HG02623 (cell line): Measurements from ENCODE around the gene DNAJC13.
A peak's percentile ranks its signal among the peaks of the same experiment; 100 is the strongest.

ENCODE experiments used
- ATAC-seq: cut with Tn5 transposase; IDR thresholded peaks from one replicate; pipeline ENCODE4 v1.9.1; 2021; ENCODE audit warnings: moderate library complexity; ENCODE audit not compliant: unreplicated experiment

The DNAJC13 gene

DNA sequence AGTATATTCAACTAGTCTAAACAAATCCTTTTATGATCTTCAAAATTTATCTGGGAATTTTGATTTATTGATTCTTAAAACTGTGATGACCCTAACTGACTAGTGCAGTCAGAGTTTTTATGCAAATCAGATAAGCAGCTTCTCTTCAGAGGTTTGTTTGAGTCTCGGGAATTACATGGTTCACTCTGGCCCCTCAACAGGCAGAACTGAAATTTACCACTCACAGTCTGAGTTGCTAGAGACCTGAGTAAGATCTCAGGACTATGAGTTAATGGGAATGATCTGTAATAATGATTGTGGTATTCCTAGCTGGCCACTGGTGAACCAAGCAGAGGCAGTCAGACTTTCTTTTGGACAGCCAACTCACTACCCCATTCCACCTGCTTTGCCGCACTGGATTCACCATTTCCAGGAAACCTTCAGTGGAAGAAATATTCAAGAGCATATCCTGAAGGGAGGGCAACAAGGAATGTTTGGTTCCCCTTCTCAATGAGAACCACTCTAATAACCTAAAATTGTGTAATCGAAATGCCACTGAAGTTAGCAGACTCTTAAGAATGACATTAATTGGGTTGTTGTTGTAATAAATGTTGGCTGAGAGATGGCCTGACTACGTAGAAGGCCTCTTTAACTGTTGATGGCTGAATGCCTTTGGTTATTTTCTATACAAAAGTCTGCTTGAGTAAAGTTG is 11.5 kb upstream of the DNAJC13 start:
- ATAC-seq = no peak

DNA sequence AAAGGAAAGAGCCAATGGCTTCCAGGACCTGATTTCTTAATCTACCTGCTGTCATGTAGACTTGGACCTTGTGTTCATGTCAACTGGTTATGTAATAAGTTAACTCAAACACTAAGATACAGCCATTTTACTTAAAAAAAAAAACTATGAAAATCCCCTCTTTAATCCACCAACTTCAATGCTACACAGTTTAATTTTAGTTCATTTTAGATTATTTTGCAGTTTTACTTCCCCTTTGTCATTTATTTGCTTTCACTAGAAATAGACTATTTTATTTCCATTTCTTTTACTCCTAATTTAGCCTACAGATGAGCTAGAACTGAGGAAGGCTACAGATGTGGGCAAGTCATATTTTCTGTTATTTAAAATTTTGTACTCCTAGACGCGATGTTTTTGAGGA is 10.7 kb upstream of the DNAJC13 start:
- ATAC-seq = no peak

DNA sequence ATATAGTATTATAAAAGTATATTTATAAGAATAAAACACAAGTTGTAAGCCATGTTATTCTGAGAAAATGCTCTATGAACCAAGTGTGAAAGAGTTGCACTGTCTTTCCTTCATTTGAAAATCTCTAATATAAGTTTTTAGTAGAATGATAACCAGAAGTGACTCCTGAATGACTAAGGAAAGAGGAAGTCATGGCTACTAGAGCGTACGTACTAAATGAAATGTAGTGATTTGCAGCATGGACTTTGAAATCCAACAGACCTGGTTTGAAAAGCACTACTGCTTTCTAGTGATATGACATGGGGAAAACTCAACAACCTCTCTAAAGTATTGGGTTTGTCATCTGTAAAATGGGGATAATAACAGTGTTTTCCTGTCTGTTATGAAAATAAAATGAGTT is 10.3 kb upstream of the DNAJC13 start:
- ATAC-seq = no peak

DNA sequence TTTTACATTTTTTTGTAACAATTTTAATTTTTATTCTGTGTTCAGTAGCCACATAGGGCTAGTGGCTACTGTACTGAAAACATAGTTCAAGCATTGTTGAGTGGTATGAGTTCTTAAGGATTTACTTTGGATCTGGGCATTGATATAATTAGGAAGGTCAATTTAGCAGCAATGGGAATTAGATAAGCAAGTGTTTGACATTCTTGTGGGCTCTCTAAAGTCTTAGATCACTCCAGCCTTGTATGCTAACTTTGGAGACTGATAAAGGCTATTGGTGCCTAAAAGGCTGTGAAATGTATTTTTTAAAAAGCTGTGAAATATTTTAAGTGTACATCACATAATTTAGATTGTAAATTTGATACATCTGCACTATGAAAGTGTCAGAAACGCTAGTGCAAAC is 2.5 kb upstream of the DNAJC13 start:
- ATAC-seq = no peak

DNA sequence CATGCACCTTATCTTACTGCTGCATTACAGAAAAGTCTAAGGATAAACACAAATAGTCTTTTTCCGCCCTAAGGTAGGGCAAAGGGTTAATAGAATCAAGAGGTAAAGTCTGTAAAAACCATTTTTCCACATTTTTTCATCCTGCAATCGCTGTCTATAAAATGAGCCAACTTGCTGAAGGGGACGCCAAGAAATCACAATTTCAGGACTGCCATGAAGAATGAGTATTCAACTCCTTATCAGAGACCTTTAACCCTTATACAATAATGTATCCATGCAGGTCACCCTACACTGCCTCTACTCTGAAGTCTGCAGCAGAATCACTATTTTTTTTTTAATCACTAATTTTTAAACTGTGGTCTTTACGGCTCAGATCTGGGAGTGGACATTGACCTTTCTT is 1.1 kb upstream of the DNAJC13 start:
- no peak for ATAC-seq

DNA sequence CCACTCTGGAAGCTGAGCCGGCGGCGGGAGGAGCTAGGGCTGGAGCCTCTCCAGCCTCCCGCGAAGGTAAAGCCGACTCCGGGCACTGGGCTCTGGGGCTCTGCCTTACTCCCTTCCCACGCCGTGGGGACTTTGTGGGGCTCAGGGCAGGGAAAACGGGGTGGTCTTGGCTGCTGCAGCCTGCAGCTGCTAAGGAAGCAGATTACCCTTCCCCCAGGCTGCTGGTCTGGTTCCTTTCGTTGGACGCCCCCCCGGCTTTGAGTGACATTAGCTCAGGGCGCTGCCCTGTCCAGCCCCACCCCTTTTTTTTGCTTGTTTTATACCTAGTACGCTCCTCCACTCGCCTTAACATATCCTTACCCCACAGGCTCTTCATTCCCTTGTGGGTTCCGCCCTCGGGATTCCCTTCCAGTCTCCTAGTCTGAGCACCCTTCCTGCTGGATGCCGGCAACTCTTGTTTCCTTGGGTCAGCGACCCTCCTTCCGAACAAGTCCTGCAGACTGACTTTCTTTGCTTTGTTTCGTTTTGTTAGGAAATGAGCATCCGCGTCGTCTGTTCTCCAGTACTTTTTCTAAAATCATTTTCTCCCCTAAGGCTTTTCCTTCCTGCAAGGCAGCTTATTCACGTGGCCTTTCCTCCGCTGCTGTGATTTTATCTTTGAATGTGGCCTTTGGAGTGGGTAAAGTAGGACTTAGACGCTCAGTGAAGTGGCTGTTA is 551 bp downstream of the DNAJC13 start:
- peak; percentile 31 for ATAC-seq

DNA sequence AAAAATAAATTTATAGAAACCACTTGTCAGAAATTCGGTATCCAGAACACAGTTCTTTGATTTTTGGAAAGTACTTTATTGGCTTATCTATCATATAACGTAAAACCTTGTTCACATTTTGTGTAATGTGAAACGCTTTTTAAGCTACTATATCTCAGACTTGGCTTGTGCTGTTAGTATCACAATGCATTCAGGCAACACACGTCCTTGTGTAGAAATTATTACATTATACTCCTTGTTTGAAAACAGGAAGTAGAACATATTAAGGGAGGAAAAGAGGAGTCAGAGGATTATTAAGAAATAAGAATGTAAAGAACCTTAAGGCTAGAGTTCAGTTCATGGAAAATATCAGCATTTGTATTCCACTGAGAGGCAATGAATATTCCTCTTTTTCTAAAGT is 1.6 kb downstream of the DNAJC13 start:
- ATAC-seq = no peak

DNA sequence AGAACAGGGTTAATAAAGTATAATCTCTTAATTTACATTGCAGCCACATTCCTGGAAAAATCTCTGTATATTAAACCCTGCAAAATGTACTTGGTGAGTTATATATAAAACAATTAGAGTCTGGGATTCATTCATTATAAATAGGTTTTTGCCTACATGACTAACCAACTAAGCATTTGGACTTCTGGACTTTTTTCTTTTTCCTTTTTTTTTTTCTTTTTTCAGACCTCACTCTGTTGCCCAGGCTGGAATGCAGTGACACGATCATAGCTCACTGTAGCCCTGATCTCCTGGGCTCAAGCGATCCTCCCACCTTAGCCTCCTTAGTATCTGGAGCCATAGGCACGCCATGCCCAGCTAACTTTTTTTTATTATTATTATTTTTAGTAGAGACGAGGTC is 4.5 kb downstream of the DNAJC13 start:
- no peak for ATAC-seq

DNA sequence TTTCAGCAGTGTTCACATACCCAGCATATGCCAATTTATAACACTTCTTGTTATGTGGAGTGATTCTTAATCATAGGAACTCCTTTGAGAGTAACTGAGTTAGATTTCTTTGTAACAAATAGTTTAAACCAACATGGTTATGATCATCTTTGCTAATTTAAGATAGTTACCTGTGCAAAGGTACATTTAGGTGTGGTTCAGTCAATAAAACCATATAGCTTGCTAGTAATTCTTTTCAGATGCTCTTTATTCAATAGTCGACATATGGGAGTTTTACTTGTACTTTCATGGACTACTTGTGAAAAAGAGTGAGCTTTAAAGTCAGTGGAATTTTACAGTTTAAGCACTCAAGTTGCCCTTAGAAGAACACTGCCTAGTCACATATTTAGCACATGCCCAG is 5.2 kb downstream of the DNAJC13 start:
- no peak for ATAC-seq

DNA sequence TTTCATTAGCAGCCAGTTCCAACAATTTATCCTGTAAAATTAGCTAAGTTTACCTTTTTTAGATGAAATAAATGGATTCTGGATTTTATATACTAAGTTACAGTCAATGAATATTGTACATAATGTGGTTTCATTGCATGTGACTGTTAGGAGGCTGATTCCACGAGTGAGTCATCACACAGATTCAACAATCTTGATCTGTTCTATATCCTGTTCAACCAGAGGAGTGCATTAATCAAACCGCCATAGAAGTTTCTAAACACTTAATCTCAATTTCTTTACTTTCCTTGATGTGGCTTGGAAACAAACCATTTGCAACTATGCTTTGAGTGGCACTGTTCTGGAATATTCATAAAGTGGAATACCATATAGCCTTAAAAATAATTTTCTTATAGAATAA is 15.3 kb downstream of the DNAJC13 start:
- no peak for ATAC-seq

DNA sequence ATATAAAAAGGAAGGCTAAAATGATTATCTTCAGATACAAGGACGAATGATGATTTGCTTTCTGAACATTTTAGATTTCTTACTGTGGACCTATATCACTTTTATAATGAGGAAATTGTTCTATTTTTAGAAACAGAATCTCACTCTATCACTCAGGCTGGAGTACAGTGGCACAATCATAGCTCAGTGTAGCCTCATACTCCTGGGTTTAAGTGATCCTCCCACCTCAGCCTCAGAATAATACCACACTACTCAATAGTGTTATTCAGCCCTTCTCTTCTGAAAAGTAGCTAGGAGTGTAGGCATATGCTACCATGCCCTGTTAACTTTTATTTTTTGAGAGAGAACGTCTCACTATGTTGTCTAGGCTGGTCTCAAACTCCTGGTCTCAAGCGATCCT is 15.8 kb downstream of the DNAJC13 start:
- no peak for ATAC-seq

DNA sequence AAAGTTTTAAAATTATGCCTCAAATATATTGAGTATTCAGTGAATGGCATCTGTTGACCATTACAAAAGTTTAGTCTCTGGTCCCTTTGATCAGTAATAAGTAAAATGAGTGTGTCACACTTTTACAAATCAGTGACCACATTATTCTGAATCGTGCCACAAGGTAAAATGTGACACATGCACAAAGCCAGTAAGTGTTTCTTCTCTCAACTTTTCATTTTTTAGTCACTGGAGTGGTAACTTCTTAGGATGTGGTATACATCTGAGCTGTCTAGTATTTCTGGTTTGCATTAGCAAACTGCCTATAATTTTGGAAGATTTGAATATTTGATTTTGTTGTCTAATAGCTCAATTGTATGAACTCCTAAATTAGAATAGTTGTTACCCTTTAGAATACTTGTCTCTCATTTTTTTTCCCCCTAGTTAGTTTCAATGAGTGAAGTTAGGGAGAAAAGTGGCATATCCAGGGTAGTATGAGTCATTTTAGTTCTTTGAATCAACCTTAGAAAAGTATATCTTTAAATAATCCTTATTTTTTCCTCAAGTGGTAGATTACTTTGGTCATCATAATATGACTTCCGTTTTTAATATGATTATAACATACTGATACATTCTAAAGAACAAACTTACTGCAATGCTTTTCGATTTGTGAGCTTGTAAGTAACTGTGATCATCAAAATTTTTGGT is 18.1 kb downstream of the DNAJC13 start:
- ATAC-seq = no peak

DNA sequence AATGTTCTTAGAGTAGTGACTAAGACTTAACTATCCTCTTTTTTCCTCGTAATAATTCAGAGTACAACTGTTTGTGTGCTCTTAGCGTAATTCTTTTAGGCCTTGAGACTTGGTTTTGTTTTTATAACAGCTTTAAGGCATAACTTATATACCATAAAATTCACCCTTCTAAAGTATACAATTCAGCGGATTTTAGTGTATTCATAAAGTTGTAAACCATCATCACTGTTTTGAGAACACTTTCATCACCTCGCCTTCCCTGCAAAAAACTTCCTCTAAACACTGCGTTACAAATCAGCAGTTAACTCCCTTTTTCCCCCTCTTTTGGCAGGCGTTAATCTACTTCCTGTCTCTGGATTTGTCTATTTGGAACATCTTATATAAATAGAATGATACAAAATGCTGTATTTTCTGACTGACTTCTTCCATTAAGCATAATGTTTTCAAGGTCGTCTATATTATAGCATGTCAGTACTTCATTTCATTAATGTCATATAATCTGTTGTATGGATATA is 18.7 kb downstream of the DNAJC13 start:
- ATAC-seq = no peak

DNA sequence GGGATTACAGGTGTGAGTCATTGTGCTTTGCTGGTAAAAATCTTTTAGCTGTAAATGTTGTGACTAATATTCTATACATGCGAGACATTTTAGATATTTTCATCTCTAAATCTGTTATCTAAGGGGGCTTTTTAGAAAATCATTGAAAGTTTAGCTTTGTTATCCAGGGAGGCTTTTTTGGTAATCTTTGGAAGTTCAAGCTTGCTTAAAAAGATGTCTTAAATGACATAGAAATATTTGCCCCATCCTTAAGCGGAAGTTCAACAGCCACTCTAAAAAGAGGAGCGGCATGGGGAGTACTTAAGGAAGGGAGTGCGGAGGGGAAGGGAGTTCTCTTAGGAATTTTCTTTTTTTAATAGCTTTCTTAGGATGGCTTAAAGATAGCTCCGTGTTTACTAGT is 26.1 kb downstream of the DNAJC13 start:
- no peak for ATAC-seq

DNA sequence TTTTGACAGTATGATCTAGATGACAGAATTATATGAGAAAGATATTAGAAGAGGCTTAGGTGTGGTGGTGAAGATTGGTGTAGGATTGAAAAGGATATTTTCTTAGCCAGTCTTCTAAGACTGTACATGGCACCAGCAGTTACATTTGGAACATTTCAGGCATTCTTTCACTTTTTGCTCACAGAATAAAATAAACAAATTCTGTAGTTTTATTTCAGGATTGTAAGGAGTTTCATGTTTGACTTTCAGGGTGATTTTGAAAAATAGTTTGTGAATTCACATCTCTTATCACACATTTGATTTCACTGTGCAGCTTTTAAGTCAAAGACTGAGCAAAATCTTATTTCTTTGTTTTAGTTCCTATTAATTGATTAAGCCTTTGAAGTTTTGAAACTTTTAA is 27.1 kb downstream of the DNAJC13 start:
- no peak for ATAC-seq

DNA sequence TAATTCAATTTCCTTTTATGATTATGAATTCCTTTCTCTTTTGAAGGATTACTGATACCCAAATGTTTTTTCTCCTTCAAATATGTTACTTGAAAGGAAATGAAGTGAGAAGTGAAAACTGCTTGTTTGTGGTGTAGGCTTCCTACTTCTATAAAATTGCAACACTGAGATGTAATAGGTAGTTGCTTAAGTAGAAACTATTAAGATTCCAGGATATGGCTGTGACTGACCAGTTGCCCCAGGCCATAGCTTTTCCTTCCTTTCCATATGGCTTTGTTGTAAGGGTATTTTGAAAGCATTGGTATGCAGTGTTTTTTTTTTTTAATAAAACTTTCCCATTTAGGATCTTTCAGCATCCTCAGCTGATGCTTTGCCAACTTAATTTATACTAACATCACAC is 28.5 kb downstream of the DNAJC13 start:
- ATAC-seq = no peak

DNA sequence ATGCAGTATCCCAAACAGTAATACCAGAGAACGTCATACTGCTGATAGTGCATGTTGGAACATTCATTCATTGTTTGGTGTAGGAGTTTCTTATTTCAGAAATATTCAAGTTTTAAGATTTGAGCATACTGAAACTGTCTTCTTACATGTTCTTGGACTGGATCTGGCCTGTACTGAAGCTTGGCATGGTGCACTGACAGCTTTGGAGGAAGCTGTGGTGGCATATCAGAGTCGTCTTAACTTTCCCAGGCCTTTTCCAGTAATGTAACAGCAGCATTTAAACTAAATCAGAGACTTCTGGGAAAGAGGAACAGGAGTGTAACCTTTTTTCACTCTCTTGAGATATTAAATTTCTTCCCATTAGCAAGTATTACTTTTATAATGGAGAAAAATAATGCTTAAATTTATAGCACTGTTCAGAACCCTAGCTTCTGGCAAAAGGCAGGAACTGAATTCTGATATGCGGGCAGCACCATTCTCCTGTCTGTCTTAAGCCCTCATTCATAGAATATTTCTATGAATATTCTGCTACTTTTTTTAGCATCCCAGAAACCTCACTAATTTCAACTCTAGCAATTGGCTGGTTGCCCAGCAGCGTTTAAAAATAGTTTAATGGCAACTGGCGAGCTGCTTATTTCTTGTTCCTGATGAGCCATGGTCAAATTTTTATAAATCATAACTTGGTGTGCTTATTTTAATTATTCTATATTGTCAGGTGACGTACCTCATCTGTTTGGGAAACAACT is 31.1 kb downstream of the DNAJC13 start:
- no peak for ATAC-seq

DNA sequence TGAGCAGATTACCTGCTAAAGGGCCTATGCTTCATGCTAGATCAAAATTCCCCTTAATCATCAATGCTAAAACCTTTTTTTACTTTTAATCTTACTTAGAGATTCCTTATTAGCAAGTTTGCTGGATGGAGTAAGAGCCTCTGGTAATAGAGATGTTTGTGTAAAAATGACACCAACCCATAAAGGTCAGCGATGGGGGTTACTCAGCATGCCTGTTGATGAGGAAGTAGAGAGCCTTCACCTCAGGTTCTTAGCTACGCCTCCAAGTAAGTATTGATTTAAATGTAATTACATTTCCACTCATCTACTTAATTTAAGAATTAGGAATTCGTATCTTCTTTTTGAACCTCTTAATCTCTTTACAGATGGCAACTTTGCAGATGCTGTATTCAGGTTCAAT is 38.8 kb downstream of the DNAJC13 start:
- no peak for ATAC-seq

DNA sequence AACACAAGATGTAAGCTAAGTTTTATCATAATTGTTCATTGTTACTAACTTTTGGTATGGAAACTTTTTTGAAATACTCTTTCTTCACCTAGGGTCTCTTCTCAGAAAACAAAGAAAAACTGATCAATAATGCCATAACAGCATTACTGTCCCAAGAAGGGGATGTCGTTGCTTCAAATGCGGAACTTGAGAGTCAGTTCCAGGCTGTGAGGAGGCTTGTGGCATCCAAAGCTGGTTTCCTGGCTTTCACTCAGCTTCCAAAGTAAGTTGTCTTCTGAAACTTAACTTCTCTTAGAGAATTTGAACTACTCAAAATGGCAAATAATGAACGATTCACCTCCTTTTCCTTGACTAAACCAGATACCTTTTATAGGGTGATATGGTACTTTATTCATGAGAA is 39.3 kb downstream of the DNAJC13 start:
- no peak for ATAC-seq

DNA sequence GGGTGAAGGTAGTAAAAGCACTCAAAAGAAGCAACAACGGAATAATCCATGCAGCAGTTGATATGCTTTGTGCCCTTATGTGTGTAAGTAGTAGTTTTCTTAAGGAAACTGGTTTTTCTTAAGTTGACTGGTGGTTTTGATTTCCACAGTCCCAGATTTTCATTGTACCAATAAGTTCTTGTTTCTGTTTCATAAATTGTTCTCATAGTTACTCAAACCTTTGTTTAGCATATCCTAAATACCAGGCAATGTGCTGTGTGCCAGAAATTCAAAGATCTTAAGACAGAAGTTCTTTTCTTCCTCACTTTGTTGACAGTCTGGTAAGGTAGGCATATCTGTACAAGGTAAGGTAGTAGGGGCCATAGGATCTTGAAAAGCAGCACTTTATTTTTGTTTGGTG is 40.0 kb downstream of the DNAJC13 start:
- no peak for ATAC-seq

DNA sequence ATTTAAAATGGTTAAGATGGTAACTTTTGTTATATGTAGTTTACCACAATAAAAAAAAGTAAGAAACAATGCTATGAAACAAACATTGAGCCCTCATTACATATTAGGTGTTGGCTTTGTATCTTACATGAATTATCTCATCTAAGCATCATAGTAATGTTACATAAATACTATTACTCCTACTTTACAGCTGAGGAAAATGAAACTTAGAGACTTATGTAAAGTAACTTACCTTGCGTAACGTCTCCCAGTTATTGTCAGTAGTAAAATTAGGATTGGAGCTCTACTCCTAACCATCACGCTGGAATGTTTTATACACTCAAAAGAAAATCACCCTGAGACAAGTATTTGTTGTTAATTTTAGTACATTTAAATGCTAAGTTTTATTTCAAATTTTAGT is 42.2 kb downstream of the DNAJC13 start:
- no peak for ATAC-seq
